SK-N-SH (cell line): ENCODE data around the gene GAS2L1. TPM values are rescaled to one million over a fixed set of nuclear protein-coding genes. Genes with fewer than 3 reads are reported as not detected.

Experiments
- CTCF ChIA-PET: fragments of 300-600, 350-600 bp; formaldehyde crosslinking; extraction: SDS; loops from one replicate; lab custom pipeline; 2021; lab: Yijun Ruan, JAX
- POLR2A ChIA-PET: fragments of 350-600 bp; sonication (Branson Sonifier 250); formaldehyde crosslinking; extraction: SDS; loops from one replicate; lab custom pipeline; 2020; ENCODE audit warnings: antibody characterized with exemption, inconsistent platforms; lab: Yijun Ruan, JAX
- DNase-seq: peaks from one replicate; pipeline ENCODE4 v3.0.0; 2012
- H2AFZ ChIP-seq: fragments of 200-600 bp; sonication (generic); 2 replicates; pipeline ENCODE4 v1.8.1; 2016; ENCODE audit warnings: antibody characterized with exemption, mild to moderate bottlenecking, low read depth
- H3F3A ChIP-seq: fragments of 200-600 bp; sonication (generic); replicated peaks from 2 replicates; pipeline ENCODE3; 2016; ENCODE audit warnings: antibody characterized with exemption, mild to moderate bottlenecking; ENCODE audit not compliant: insufficient read depth
- H3K27ac ChIP-seq, 2 experiments: fragments of 200-500 bp in 1 of 2; fragments of 200-600 bp in 1 of 2; sonication (Bioruptor generic) in 1 of 2; sonication (generic), shearing (Covaris generic) in 1 of 2; 2 replicates each; pipeline versions ENCODE4 v1.5.1 to v1.6.1; 2014 to 2016; ENCODE audit warnings: low read depth in 2 of 2, inconsistent platforms in 1 of 2, low read length in 1 of 2, mild to moderate bottlenecking in 1 of 2, mixed read lengths in 1 of 2
- H3K27me3 ChIP-seq: fragments of 200-600 bp; sonication (generic), shearing (Covaris generic); 2 replicates; pipeline ENCODE4 v1.6.1; 2016; ENCODE audit warnings: mixed run types; ENCODE audit not compliant: insufficient read depth
- H3K36me3 ChIP-seq, 2 experiments: fragments of 200-500 bp in 1 of 2; fragments of 200-600 bp in 1 of 2; sonication (Bioruptor generic) in 1 of 2; sonication (generic) in 1 of 2; replicated peaks in 1 of 2; 2 replicates each; pipeline versions ENCODE3 to v1.5.1; 2014 to 2016; ENCODE audit warnings: low read length in 1 of 2, mild to moderate bottlenecking in 1 of 2; ENCODE audit not compliant: insufficient read depth in 2 of 2, control insufficient read depth in 1 of 2
- H3K4me1 ChIP-seq, 2 experiments: fragments of 200-500 bp in 1 of 2; fragments of 200-600 bp in 1 of 2; sonication (Bioruptor generic) in 1 of 2; sonication (generic), shearing (Covaris generic) in 1 of 2; 2 replicates each; pipeline versions ENCODE4 v1.5.1 to v1.6.1; 2014 to 2016; ENCODE audit warnings: low read depth in 1 of 2, low read length in 1 of 2, mixed run types in 1 of 2; ENCODE audit not compliant: insufficient read depth in 2 of 2, control insufficient read depth in 1 of 2
- H3K4me2 ChIP-seq: fragments of 200-600 bp; sonication (generic), shearing (Covaris generic); 2 replicates; pipeline ENCODE4 v1.6.1; 2017; ENCODE audit warnings: mixed run types
- H3K4me3 ChIP-seq, 2 experiments: fragments of 200-500 bp in 1 of 2; fragments of 200-600 bp in 1 of 2; sonication (Bioruptor generic) in 1 of 2; sonication (generic), shearing (Covaris generic) in 1 of 2; 2 replicates each; pipeline versions ENCODE4 v1.5.1 to v1.8.1; 2014 to 2016; ENCODE audit warnings: low read depth in 2 of 2, inconsistent platforms in 1 of 2, low read length in 1 of 2, mild to moderate bottlenecking in 1 of 2, mixed read lengths in 1 of 2, moderate library complexity in 1 of 2
- H3K79me2 ChIP-seq: fragments of 200-600 bp; sonication (generic); 2 replicates; pipeline ENCODE4 v1.8.1; 2017; ENCODE audit warnings: mild to moderate bottlenecking; ENCODE audit not compliant: insufficient read depth
- H3K9ac ChIP-seq: fragments of 200-600 bp; sonication (generic); 2 replicates; pipeline ENCODE4 v1.6.1; 2017; ENCODE audit warnings: mixed run types
- H3K9me2 ChIP-seq: fragments of 200-600 bp; sonication (generic); 2 replicates; pipeline ENCODE4 v1.6.1; 2017; ENCODE audit warnings: mixed run types
- H3K9me3 ChIP-seq: fragments of 200-600 bp; sonication (generic); 2 replicates; pipeline ENCODE4 v1.6.1; 2017; ENCODE audit warnings: mixed run types, mild to moderate bottlenecking, moderate library complexity
- H4K20me1 ChIP-seq: fragments of 200-600 bp; sonication (generic); 2 replicates; pipeline ENCODE4 v1.6.1; 2017; ENCODE audit warnings: mild to moderate bottlenecking, mixed run types; ENCODE audit not compliant: insufficient read depth
- CHD2 ChIP-seq: fragments of 150-350 bp; IDR thresholded peaks from 2 replicates; pipeline ENCODE4 v1.6.1; 2018; ENCODE audit warnings: low read length; ENCODE audit not compliant: partially characterized antibody
- CTCF ChIP-seq: fragments of 200-600 bp; sonication (generic); IDR thresholded peaks from 2 replicates; pipeline ENCODE4 v1.6.1; 2017; ENCODE audit warnings: antibody characterized with exemption, mild to moderate bottlenecking, moderate library complexity
- ELF1 ChIP-seq: IDR thresholded peaks from 2 replicates; pipeline ENCODE4 v1.4.0; 2012
- EZH2phosphoT487 ChIP-seq: fragments of 200-600 bp; sonication (generic); IDR thresholded peaks from 2 replicates; pipeline ENCODE4 v1.6.1; 2017; ENCODE audit warnings: low read depth, mixed run types, mild to moderate bottlenecking, antibody characterized with exemption, moderate library complexity, borderline replicate concordance
- MAX ChIP-seq: IDR thresholded peaks from 2 replicates; pipeline ENCODE4 v1.4.0; 2012; ENCODE audit warnings: low read depth
- MEF2A ChIP-seq: IDR thresholded peaks from 2 replicates; pipeline ENCODE4 v1.4.0; 2012; ENCODE audit warnings: low read depth, borderline replicate concordance
- PBX3 ChIP-seq: IDR thresholded peaks from 2 replicates; pipeline ENCODE4; 2012
- POLR2AphosphoS5 ChIP-seq: IDR thresholded peaks from 2 replicates; pipeline ENCODE4 v1.6.1; 2012; ENCODE audit warnings: low read depth, low read length
- RCOR1 ChIP-seq: fragments of 150-350 bp; IDR thresholded peaks from 2 replicates; pipeline ENCODE4 v1.6.1; 2017; ENCODE audit warnings: antibody characterized with exemption, low read length
- SMC3 ChIP-seq: IDR thresholded peaks from 2 replicates; pipeline ENCODE4 v1.6.1; 2012; ENCODE audit warnings: low read depth, low read length, improper control_type of control experiment
- TAF1 ChIP-seq: IDR thresholded peaks from 2 replicates; pipeline ENCODE4 v1.6.1; 2012; ENCODE audit warnings: low read depth, mild to moderate bottlenecking, low read length, moderate library complexity, borderline replicate concordance
- USF2 ChIP-seq: fragments of 150-350 bp; IDR thresholded peaks from 2 replicates; pipeline ENCODE4 v1.6.1; 2017; ENCODE audit warnings: antibody characterized with exemption, low read length, low read depth, borderline replicate concordance
- WGBS: methylation state at CpG from one replicate; pipeline ENCODE4 v1.1.6; 2017; ENCODE audit warnings: low lambda C conversion rate; 5-methylcytosine and 5-hydroxymethylcytosine counted together
- polyA plus RNA-seq, 3 experiments: library from polyadenylated mRNA; depleted of rRNA; stranded (reverse); fragments of >200 nt; gene quantifications; 2 replicates each; pipeline ENCODE4 v1.2.3, GENCODE V29; 2012

The GAS2L1 gene
- polyA plus RNA-seq, 1 of the 3 experiments (the other 2 are of a cell fraction) = 21.8 TPM

GRCh38 chr22:29340566-29340965, 34.1 kb downstream of the GAS2L1 start:
- Histone ChIP-seq H3K4me2 (no peak overlapping the region), H3K9me3 (no peaks in the 10 kb centered on the region), H4K20me1 (no peaks in the 10 kb centered on the region), H3F3A (peaks cover 25% of the 10 kb centered on the region), H3K4me3 (no peak overlapping the region), H2AFZ (no peak overlapping the region), H3K27ac (no peak overlapping the region; a peak in 1 of 4 replicates), H3K4me1 (peaks cover 20 to 41% of the 10 kb centered on the region in 2 experiments), H3K36me3 (peaks cover 8 to 58% of the 10 kb centered on the region in 2 experiments), H3K9me2 (no peaks in the 10 kb centered on the region), H3K27me3 (no peaks in the 10 kb centered on the region), H3K9ac (no peak overlapping the region), H3K79me2 (no peaks in the 10 kb centered on the region)
- ChIA-PET POLR2A (no interaction called here), CTCF (interaction anchor here (0.7 to 1.2 kb wide), 4 partner anchors 8 to 27 kb away, joined by 3 read pairs; no protein-coding TSS in a partner anchor)
- TF ChIP-seq PBX3 (no peak), POLR2AphosphoS5 (no peak), CTCF (no peak), SMC3 (no peak), RCOR1 (no peak), EZH2phosphoT487 (no peak), USF2 (no peak), MAX (no peak), ELF1 (no peak), MEF2A (no peak), TAF1 (no peak), CHD2 (no peak)
- 100% methylated on average over 2 of the region's 8 CpGs for WGBS
- DNase-seq = no peak
